Fibroblast of skin of abdomen (primary cell): ENCODE data around the gene CDKN2AIPNL.
"Not testable (repeated sequence)": the region's sequence is repeated elsewhere in the genome, so short reads cannot be mapped to it uniquely, and the experiment has no call there.

Experiments used
- DNase-seq: peaks from one replicate; pipeline ENCODE4 v3.0.0-alpha.2; 2013

The CDKN2AIPNL gene

GRCh38 chr5:134437847-134438581 is 26.3 kb upstream of the CDKN2AIPNL start:
- DNase-seq: peak; percentile 74

- DNase-seq: no peak
Measured at GRCh38 chr5:134437340-134437846, 25.7 kb upstream of the CDKN2AIPNL start.

- DNase-seq: peak; percentile 89
Measured at GRCh38 chr5:134436523-134437339, 25.1 kb upstream of the CDKN2AIPNL start.

- DNase-seq: peak; percentile 52
Measured at GRCh38 chr5:134435560-134435959, 23.9 kb upstream of the CDKN2AIPNL start.

GRCh38 chr5:134432677-134433359 is 21.1 kb upstream of the CDKN2AIPNL start:
- DNase-seq: no peak

- DNase-seq: no peak
Measured at GRCh38 chr5:134432174-134432573, 20.5 kb upstream of the CDKN2AIPNL start.

GRCh38 chr5:134430001-134430569 is 18.4 kb upstream of the CDKN2AIPNL start:
- no peak for DNase-seq

GRCh38 chr5:134427540-134428041 is 15.9 kb upstream of the CDKN2AIPNL start:
- no peak for DNase-seq

- no peak for DNase-seq
Measured at GRCh38 chr5:134426361-134426760, 14.7 kb upstream of the CDKN2AIPNL start.

GRCh38 chr5:134423376-134423775 is 11.7 kb upstream of the CDKN2AIPNL start:
- no peak for DNase-seq

GRCh38 chr5:134422791-134423365 is 11.2 kb upstream of the CDKN2AIPNL start:
- DNase-seq: no peak

GRCh38 chr5:134421038-134421437 is 9.4 kb upstream of the CDKN2AIPNL start:
- DNase-seq: not testable (repeated sequence)

- DNase-seq: no peak
Measured at GRCh38 chr5:134420343-134420742, 8.7 kb upstream of the CDKN2AIPNL start.

GRCh38 chr5:134418958-134419357 is 7.3 kb upstream of the CDKN2AIPNL start:
- no peak for DNase-seq

GRCh38 chr5:134417707-134418106 is 6.0 kb upstream of the CDKN2AIPNL start:
- DNase-seq: no peak

GRCh38 chr5:134413046-134413445 is 1.4 kb upstream of the CDKN2AIPNL start:
- DNase-seq: no peak

- DNase-seq: no peak
Measured at GRCh38 chr5:134411228-134411545, 494 bp downstream of the CDKN2AIPNL start.

GRCh38 chr5:134410822-134411221 is 859 bp downstream of the CDKN2AIPNL start:
- no peak for DNase-seq

GRCh38 chr5:134409321-134409720 is 2.4 kb downstream of the CDKN2AIPNL start:
- DNase-seq: no peak

GRCh38 chr5:134406390-134406789 is 5.3 kb downstream of the CDKN2AIPNL start:
- peak; percentile 8 for DNase-seq

GRCh38 chr5:134403951-134404350 is 7.7 kb downstream of the CDKN2AIPNL start:
- DNase-seq: no peak

- DNase-seq: no peak
Measured at GRCh38 chr5:134398609-134399155, 13.0 kb downstream of the CDKN2AIPNL start.
